DND-41 (cell line): ENCODE measurements around the gene AFF3.

ENCODE experiments used
- CTCF ChIP-seq: IDR thresholded peaks from 2 replicates; pipeline ENCODE4 v1.5.1; 2012; ENCODE audit warnings: borderline replicate concordance, low read length, moderate library complexity, mild to moderate bottlenecking; ENCODE audit not compliant: poor library complexity, severe bottlenecking; ENCODE audit errors: extremely low read depth
- EZH2 ChIP-seq: IDR thresholded peaks from 3 replicates; pipeline ENCODE4 v1.6.1; 2012; ENCODE audit warnings: borderline replicate concordance, low read depth, mild to moderate bottlenecking, moderate library complexity, low read length, inconsistent platforms; ENCODE audit not compliant: severe bottlenecking

GRCh38 chr2:100017633-100018032 is 124.8 kb downstream of the AFF3 start:
- TF ChIP-seq CTCF (no peak), EZH2 (no peak)
